Measurements from ENCODE around the gene CCNI2. TPM values are rescaled to one million over a fixed set of nuclear protein-coding genes. Genes with fewer than 3 reads are reported as not detected.

Gene CCNI2
- total RNA-seq, 3 donors from 2014 or later = 0.98 to 2.0 TPM; not detected in 1

DNA sequence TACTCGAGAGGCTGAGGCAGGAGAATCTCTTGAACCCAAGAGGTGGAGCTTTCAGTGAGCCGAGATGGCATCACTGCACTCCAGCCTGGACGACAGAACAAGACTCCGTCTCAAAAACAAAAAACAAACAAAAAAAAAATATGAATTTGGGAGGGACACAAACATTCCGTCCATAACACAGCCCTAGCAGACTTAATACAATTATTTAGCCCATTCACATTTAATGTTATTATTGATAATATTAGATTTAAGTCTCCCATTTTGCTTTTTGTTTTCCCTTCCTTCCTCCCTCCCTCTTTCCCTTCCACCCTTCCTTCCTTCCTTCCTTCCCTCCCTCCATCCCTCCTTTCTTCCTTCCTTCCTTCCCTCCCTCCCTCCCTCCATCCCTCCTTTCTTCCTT lies 4.6 kb upstream of the CCNI2 start:
- no peaks in the 10 kb centered on the region for H3K36me3 ChIP-seq
- H3K4me3 ChIP-seq = no peak overlapping the region
- intact Hi-C loops (cut with DNase I; ENCODE audit: low total_unique reads) = no loop called here
- H3K4me1 ChIP-seq = no peaks in the 10 kb centered on the region
- no peaks in the 10 kb centered on the region for H3K27me3 ChIP-seq
- no peak for DNase-seq (ENCODE audit: low spot score in 2 of 2)
- H3K9me3 ChIP-seq = no peaks in the 10 kb centered on the region
- TF ChIP-seq, protein P1, sequence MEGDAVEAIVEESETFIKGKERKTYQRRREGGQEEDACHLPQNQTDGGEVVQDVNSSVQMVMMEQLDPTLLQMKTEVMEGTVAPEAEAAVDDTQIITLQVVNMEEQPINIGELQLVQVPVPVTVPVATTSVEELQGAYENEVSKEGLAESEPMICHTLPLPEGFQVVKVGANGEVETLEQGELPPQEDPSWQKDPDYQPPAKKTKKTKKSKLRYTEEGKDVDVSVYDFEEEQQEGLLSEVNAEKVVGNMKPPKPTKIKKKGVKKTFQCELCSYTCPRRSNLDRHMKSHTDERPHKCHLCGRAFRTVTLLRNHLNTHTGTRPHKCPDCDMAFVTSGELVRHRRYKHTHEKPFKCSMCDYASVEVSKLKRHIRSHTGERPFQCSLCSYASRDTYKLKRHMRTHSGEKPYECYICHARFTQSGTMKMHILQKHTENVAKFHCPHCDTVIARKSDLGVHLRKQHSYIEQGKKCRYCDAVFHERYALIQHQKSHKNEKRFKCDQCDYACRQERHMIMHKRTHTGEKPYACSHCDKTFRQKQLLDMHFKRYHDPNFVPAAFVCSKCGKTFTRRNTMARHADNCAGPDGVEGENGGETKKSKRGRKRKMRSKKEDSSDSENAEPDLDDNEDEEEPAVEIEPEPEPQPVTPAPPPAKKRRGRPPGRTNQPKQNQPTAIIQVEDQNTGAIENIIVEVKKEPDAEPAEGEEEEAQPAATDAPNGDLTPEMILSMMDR (IDR thresholded peaks at IDR 0.05) = no peak
- TF ChIP-seq POLR2AphosphoS5 (IDR thresholded peaks at IDR 0.05) (no peak), POLR2A (IDR thresholded peaks at IDR 0.05) (no peak)
- no peak overlapping the region for H3K27ac ChIP-seq

DNA sequence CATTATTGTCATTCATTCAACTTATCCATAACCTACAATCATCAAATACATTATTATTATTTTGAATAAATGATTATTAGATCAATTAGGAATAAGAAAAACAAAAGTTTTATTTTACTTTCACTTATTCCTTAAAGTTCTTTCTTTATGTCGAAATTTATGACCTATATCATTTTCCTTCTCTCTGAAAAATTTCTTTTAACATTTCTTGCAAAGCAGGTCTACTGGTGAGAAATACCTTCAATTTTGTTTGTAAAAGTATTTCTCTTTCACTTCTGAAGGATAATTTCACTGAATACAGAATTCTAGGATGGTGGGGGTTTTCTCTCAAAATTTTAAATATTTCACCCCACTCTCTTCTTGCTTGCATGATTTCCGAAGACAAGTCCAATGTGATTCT lies 2.6 kb upstream of the CCNI2 start:
- intact Hi-C loops (cut with DNase I; ENCODE audit: low total_unique reads) = no loop called here
- H3K27me3 ChIP-seq = no peaks in the 10 kb centered on the region
- no peaks in the 10 kb centered on the region for H3K4me1 ChIP-seq
- no peak for DNase-seq (ENCODE audit: low spot score in 2 of 2)
- H3K27ac ChIP-seq = no peak overlapping the region
- H3K36me3 ChIP-seq = no peaks in the 10 kb centered on the region
- TF ChIP-seq, protein P1 (IDR thresholded peaks at IDR 0.05) = no peak
- TF ChIP-seq POLR2AphosphoS5 (IDR thresholded peaks at IDR 0.05) (no peak), POLR2A (IDR thresholded peaks at IDR 0.05) (no peak)
- H3K9me3 ChIP-seq = no peaks in the 10 kb centered on the region
- no peak overlapping the region for H3K4me3 ChIP-seq

DNA sequence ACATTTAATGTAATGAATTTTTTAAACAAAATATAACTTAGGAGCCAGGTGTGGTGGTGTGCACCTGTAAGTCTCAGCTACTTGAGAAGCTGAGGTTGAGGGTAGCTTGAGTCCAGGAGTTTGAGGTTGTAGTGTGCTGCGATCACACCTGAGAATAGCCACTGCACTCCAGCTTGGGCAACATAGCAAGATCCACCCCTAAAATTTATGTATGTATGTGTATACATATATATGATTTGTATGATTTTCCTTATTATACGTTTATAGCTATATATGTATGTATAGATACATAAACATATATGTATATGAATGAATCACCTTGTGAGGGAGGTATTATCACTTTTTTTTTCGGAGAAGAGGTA lies 653 bp upstream of the CCNI2 start:
- no peak for DNase-seq (ENCODE audit: low spot score in 2 of 2)
- no peak overlapping the region for H3K27ac ChIP-seq
- intact Hi-C loops (cut with DNase I; ENCODE audit: low total_unique reads) = no loop called here
- peak overlapping the region in 2 of 3 donors; percentile 58 to 67 for H3K4me3 ChIP-seq
- no peaks in the 10 kb centered on the region for H3K9me3 ChIP-seq
- TF ChIP-seq, protein P1 (IDR thresholded peaks at IDR 0.05) = no peak
- no peak for TF ChIP-seq POLR2AphosphoS5 (IDR thresholded peaks at IDR 0.05)
- TF ChIP-seq POLR2A (IDR thresholded peaks at IDR 0.05) = no peak
- no peaks in the 10 kb centered on the region for H3K4me1 ChIP-seq
- H3K36me3 ChIP-seq = no peaks in the 10 kb centered on the region
- no peaks in the 10 kb centered on the region for H3K27me3 ChIP-seq

DNA sequence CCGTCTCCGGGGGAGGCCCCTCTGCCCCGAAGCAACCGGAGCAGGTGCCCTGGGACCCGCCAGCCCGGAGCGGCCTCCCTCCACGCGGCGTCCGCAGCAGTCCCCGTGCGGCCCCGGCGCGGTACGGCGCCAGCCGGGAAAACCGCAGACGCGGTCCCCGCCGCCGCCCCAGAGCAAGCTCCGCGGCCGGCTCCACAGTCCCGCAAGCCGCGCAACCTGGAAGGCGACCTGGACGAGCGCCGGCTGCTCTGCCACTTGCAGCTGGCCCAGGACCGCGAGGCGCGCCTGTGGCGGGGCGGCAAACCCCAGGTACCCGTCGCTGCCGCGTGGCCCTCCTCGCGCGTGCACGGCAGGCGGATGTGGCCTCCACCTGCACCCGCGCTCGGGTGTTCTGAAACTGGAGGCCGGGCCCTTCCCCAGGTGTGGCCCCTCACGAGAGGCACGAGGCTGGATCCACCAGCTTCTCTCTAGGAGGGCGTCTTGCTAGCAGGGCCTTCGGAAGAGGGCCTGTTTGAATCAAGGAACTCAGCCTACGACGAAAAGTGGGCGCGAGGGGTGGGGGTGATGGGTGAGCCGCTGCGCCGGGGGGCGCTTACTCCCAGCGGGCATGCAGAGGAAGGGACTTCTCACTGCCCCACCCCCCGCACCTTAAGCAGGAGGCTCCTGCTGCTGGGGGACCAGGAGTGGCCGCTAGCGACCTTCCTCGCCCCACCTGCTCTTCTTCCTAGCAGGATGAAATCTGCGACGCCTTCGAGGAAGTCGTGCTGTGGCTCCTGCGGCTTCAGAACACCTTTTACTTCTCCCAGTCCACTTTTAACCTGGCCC lies 602 bp downstream of the CCNI2 start:
- H3K27me3 ChIP-seq = no peaks in the 10 kb centered on the region
- intact Hi-C loops (cut with DNase I; ENCODE audit: low total_unique reads) = no loop called here
- peak overlapping the region; percentile 18 to 67 (median 58) for H3K4me3 ChIP-seq
- DNase-seq (ENCODE audit: low spot score in 2 of 2) = peak in 1 of 2 donors; percentile 17
- H3K9me3 ChIP-seq = no peaks in the 10 kb centered on the region
- H3K27ac ChIP-seq = no peak overlapping the region
- H3K36me3 ChIP-seq = no peaks in the 10 kb centered on the region
- TF ChIP-seq, protein P1 (IDR thresholded peaks at IDR 0.05) = no peak
- TF ChIP-seq POLR2A (IDR thresholded peaks at IDR 0.05) (no peak), POLR2AphosphoS5 (IDR thresholded peaks at IDR 0.05) (no peak)
- no peaks in the 10 kb centered on the region for H3K4me1 ChIP-seq

DNA sequence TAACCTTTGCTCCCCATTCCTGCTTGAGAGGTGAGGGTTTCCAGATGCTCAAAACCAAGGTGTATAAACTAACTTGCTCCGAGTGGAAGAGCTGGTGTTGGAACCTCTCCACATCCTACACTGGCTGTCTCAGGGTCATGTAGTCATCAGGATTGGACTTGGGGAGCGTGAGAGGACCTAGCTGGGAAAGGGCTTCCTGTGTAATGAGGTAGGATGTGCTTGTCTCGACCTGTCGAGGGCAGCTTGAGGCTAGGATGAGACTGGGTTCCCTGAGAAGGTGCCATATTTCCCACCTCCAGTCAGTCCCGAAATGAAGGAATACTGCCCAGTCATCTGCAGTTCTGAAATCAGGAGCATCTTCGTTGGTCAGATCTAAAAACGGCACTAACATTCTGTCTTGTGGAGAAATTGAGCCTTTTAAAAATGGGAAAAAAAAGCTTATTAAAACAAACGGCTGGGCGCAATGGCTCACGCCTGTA lies 1.3 kb downstream of the CCNI2 start:
- Histone ChIP-seq H3K27me3 (no peaks in the 10 kb centered on the region), H3K27ac (no peak overlapping the region), H3K4me3 (no peak overlapping the region), H3K9me3 (no peaks in the 10 kb centered on the region), H3K36me3 (no peaks in the 10 kb centered on the region), H3K4me1 (no peaks in the 10 kb centered on the region)
- intact Hi-C loops (cut with DNase I; ENCODE audit: low total_unique reads) = no loop called here
- no peak for DNase-seq (ENCODE audit: low spot score in 2 of 2)
- TF ChIP-seq, protein P1 (IDR thresholded peaks at IDR 0.05) = no peak
- TF ChIP-seq POLR2A (IDR thresholded peaks at IDR 0.05) = no peak
- TF ChIP-seq POLR2AphosphoS5 (IDR thresholded peaks at IDR 0.05) = no peak
